DND-41 (cell line): ENCODE data around the gene UBN2.

Experiments used
- CTCF ChIP-seq: IDR thresholded peaks from 2 replicates; pipeline ENCODE4 v1.5.1; 2012; ENCODE audit warnings: borderline replicate concordance, low read length, moderate library complexity, mild to moderate bottlenecking; ENCODE audit not compliant: poor library complexity, severe bottlenecking; ENCODE audit errors: extremely low read depth
- EZH2 ChIP-seq: IDR thresholded peaks from 3 replicates; pipeline ENCODE4 v1.6.1; 2012; ENCODE audit warnings: borderline replicate concordance, low read depth, mild to moderate bottlenecking, moderate library complexity, low read length, inconsistent platforms; ENCODE audit not compliant: severe bottlenecking

- TF ChIP-seq CTCF (no peak), EZH2 (no peak)
These were observed 62.5 kb downstream of the UBN2 start for GRCh38 chr7:139293534-139293933.
